Measurements from ENCODE around the gene TMEM203. TPM values are rescaled to one million over a fixed set of nuclear protein-coding genes. Genes with fewer than 3 reads are reported as not detected.

Gene TMEM203
- total RNA-seq, 1 donor from 2014 or later: 40.3 TPM

GRCh38 chr9:137180491-137180890 is 25.0 kb downstream of the TMEM203 start:
- Histone ChIP-seq H3K36me3 (ENCODE audit: control insufficient read depth, insufficient read depth, low read length) (no peaks in the 10 kb centered on the region), H3K4me3 (ENCODE audit: low read depth, low read length) (no peak overlapping the region), H3K27me3 (ENCODE audit: control insufficient read depth, insufficient read depth, low read length) (peaks cover 5% of the 10 kb centered on the region)
- TF ChIP-seq CTCF (IDR thresholded peaks at IDR 0.05; ENCODE audit: insufficient read depth, low read length, poor library complexity, severe bottlenecking): no peak
- DNase-seq (ENCODE audit: low read depth): no peak

GRCh38 chr9:137179761-137180160 is 25.7 kb downstream of the TMEM203 start:
- DNase-seq (ENCODE audit: low read depth): no peak
- no peaks in the 10 kb centered on the region for H3K36me3 ChIP-seq (ENCODE audit: control insufficient read depth, insufficient read depth, low read length)
- TF ChIP-seq CTCF (IDR thresholded peaks at IDR 0.05; ENCODE audit: insufficient read depth, low read length, poor library complexity, severe bottlenecking): no peak
- peaks cover 12% of the 10 kb centered on the region for H3K27me3 ChIP-seq (ENCODE audit: control insufficient read depth, insufficient read depth, low read length)
- H3K4me3 ChIP-seq (ENCODE audit: low read depth, low read length): no peak overlapping the region

GRCh38 chr9:137178939-137179630 is 26.4 kb downstream of the TMEM203 start:
- no peaks in the 10 kb centered on the region for H3K36me3 ChIP-seq (ENCODE audit: control insufficient read depth, insufficient read depth, low read length)
- H3K4me3 ChIP-seq (ENCODE audit: low read depth, low read length): no peak overlapping the region
- no peak for DNase-seq (ENCODE audit: low read depth)
- no peak for TF ChIP-seq CTCF (IDR thresholded peaks at IDR 0.05; ENCODE audit: insufficient read depth, low read length, poor library complexity, severe bottlenecking)
- H3K27me3 ChIP-seq (ENCODE audit: control insufficient read depth, insufficient read depth, low read length): peaks cover 17% of the 10 kb centered on the region

- DNase-seq (ENCODE audit: low read depth): no peak
- TF ChIP-seq CTCF (IDR thresholded peaks at IDR 0.05; ENCODE audit: insufficient read depth, low read length, poor library complexity, severe bottlenecking): no peak
- peaks cover 24% of the 10 kb centered on the region for H3K27me3 ChIP-seq (ENCODE audit: control insufficient read depth, insufficient read depth, low read length)
- no peaks in the 10 kb centered on the region for H3K36me3 ChIP-seq (ENCODE audit: control insufficient read depth, insufficient read depth, low read length)
- H3K4me3 ChIP-seq (ENCODE audit: low read depth, low read length): no peak overlapping the region
These were observed 27.1 kb downstream of the TMEM203 start for GRCh38 chr9:137178201-137178938.

- Histone ChIP-seq H3K4me3 (ENCODE audit: low read depth, low read length) (no peak overlapping the region), H3K36me3 (ENCODE audit: control insufficient read depth, insufficient read depth, low read length) (no peaks in the 10 kb centered on the region), H3K27me3 (ENCODE audit: control insufficient read depth, insufficient read depth, low read length) (peaks cover 37% of the 10 kb centered on the region)
- TF ChIP-seq CTCF (IDR thresholded peaks at IDR 0.05; ENCODE audit: insufficient read depth, low read length, poor library complexity, severe bottlenecking): peak; percentile 74
- DNase-seq (ENCODE audit: low read depth): no peak
These were observed 28.9 kb downstream of the TMEM203 start for GRCh38 chr9:137176302-137177182.
